ENCODE measurements around the gene OSBP2. TPM values are rescaled to one million over a fixed set of nuclear protein-coding genes. Genes with fewer than 3 reads are reported as not detected.

Gene OSBP2
- total and polyA plus RNA-seq, 2 of the 13 experiments (the other 11 are each of a cell fraction or from before 2014, with no cell fraction given), result 5.0 to 7.7 TPM

DNA sequence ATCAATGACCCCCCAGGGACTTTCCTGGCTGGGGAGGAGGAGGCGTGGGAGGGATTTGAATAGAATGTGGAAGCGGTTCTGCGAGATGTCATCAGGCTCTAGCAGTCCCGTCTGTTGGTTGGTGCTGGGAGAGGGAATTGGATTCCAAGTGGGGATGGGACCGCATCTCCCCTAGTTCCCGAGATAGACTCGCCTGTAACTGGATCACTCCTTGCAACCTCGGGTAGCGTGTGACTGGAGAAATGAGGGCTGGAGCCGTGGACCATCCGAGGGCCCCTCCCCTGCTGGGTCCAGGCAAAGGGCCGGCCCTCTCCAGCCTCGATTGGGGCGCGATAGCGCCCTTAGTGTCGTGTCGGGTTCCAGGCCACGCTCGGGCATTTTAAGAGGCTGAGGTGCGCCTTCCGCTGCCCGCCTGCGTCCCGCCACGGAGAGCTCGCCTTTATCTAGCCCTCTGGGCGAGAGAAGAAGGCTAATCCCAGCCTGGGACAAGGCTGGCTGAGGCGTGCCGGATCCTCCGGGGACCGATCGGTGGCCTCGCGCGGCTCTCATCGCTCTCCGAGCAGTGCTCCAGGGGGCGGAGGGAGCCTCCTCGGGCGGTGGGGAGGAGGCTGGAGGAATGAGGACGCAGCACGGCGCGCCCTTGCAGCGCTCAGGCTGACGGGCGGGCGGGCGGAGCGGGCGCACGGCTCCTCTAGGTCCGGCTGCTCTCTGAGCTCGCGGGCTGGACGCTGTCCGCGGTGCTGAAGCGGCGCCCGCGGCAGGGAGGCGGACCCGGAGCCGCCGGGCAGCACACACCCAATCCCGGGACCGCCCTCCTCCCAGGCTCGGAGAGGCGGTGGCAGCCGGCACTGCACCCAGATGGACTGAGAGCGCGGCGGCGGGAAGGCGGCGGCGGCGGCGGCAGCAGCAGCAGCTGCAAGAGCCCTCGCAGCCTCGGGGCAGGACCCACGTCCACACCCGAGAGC lies 107.8 kb downstream of the OSBP2 start (continued):
- TF ChIP-seq CSRNP2 (CRISPR knock-in tag; conservative IDR thresholded peaks at IDR 0.05; ENCODE audit: low read depth) (0 out of 2 replicates have a peak, but pooled peaks have one; percentile 27), MYNN (CRISPR knock-in tag; IDR thresholded peaks at IDR 0.05; ENCODE audit: low read depth) (peak; percentile 83; the same call in 1 of the 2 replicates), ZBTB20 (CRISPR knock-in tag; IDR thresholded peaks at IDR 0.05; ENCODE audit: borderline replicate concordance, low read depth) (peak; percentile 94; the same call in 1 of the 2 replicates), ZBTB49 (CRISPR knock-in tag; IDR thresholded peaks at IDR 0.05; ENCODE audit: borderline replicate concordance) (peak; percentile 98), NFE2L1 (CRISPR knock-in tag; IDR thresholded peaks at IDR 0.05; ENCODE audit: borderline replicate concordance) (no peak), ZNF430 (CRISPR knock-in tag; IDR thresholded peaks at IDR 0.05) (peak; percentile 100), ONECUT2 (CRISPR knock-in tag; IDR thresholded peaks at IDR 0.05) (peak; percentile 72), ZNF121 (CRISPR knock-in tag; IDR thresholded peaks at IDR 0.05) (peak; percentile 56; the same call in 1 of the 2 replicates), CHCHD3 (CRISPR knock-in tag; IDR thresholded peaks at IDR 0.05) (peak; percentile 97), ZSCAN22 (CRISPR knock-in tag; IDR thresholded peaks at IDR 0.05) (peak; percentile 63; the same call in 1 of the 2 replicates), NR0B2 (CRISPR knock-in tag; IDR thresholded peaks at IDR 0.05) (peak; percentile 100), SAP130 (CRISPR knock-in tag; IDR thresholded peaks at IDR 0.05; ENCODE audit: low read depth) (peak; percentile 98), MIER2 (CRISPR knock-in tag; IDR thresholded peaks at IDR 0.05) (peak; percentile 100), ZNF781 (CRISPR knock-in tag; IDR thresholded peaks at IDR 0.05; ENCODE audit: borderline replicate concordance, not compliant biosample characterization) (peak; percentile 95), CREBL2 (CRISPR knock-in tag; IDR thresholded peaks at IDR 0.05; ENCODE audit: borderline replicate concordance) (peak; percentile 99), IKZF4 (CRISPR knock-in tag; IDR thresholded peaks at IDR 0.05; ENCODE audit: borderline replicate concordance, low read depth, not compliant biosample characterization) (peak; percentile 99), SRF (IDR thresholded peaks at IDR 0.05; ENCODE audit: low read depth, low read length) (no peak), GMEB1 (CRISPR knock-in tag; IDR thresholded peaks at IDR 0.05; ENCODE audit: borderline replicate concordance) (peak; percentile 62; the same call in 1 of the 2 replicates)
- TF ChIP-seq, protein P1, sequence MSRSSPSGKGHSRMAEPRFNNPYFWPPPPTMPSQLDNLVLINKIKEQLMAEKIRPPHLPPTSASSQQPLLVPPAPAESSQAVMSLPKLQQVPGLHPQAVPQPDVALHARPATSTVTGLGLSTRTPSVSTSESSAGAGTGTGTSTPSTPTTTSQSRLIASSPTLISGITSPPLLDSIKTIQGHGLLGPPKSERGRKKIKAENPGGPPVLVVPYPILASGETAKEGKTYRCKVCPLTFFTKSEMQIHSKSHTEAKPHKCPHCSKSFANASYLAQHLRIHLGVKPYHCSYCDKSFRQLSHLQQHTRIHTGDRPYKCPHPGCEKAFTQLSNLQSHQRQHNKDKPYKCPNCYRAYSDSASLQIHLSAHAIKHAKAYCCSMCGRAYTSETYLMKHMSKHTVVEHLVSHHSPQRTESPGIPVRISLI (CRISPR knock-in tag; IDR thresholded peaks at IDR 0.05; ENCODE audit: borderline replicate concordance), result peak; percentile 49; the same call in 1 of the 2 replicates
